Measurements from ENCODE around the gene CRYBA1.

GRCh38 chr17:29219378-29220047 lies 27.1 kb upstream of the CRYBA1 start:
- TF ChIP-seq POLR2AphosphoS5 (IDR thresholded peaks at IDR 0.05; ENCODE audit: borderline replicate concordance, low read depth, low read length) (no peak), EZH2 (IDR thresholded peaks at IDR 0.05) (no peak)
